ENCODE measurements around the gene MINDY4. TPM values are rescaled to one million over a fixed set of nuclear protein-coding genes. Genes with fewer than 3 reads are reported as not detected.

The MINDY4 gene
- total and polyA plus RNA-seq, 2 of the 13 experiments (the other 11 are each of a cell fraction or from before 2014, with no cell fraction given) = not detected

DNA sequence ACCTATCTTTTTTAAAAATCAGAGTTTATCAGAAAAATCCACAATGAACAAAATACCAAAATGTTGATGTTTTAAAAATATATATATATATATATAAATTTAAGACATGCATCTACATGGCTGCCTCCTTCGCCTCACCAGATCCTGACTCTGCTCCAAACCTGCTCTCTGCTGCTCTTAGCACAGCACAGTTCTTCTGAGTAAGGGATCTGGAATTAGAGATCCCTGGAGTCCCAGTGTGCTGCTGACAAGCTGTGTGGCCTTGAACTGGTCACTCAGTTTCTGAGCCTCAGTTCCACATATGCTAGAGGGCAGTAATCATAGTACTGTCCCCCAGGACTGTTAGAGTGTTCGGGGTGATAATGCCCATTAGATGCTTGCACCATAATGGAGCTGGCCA lies 87.4 kb downstream of the MINDY4 start:
- no peak overlapping the region for H3K4me2 ChIP-seq (ENCODE audit: low read depth, low read length)
- no peaks in the 10 kb centered on the region for H3K4me1 ChIP-seq (ENCODE audit: insufficient read depth, low read length)
- DNase-seq (ENCODE audit: low spot score) = no peak
- in situ Hi-C loops (cut with HindIII; ENCODE audit: extremely low pct_ligation_motif_present, low pct_unique_long_range_greater_than_20kb) = no loop called here
- WGBS (ENCODE audit: low lambda C conversion rate) = 19% methylated on average over 1 of the region's 2 CpGs
- no peaks in the 10 kb centered on the region for H3K9me3 ChIP-seq (ENCODE audit: low read length)
- no TSS peak for BruUV-seq (replicated peaks)
- no peak overlapping the region for H2AFZ ChIP-seq (ENCODE audit: low read length)
- no peak for FAIRE-seq
- H3K27me3 ChIP-seq (ENCODE audit: control insufficient read depth in 1 of 2, insufficient read depth in 2 of 2, low read length in 2 of 2) = peaks cover 0 to 2% of the 10 kb centered on the region in 2 experiments; a peak in 2 of 5 replicates
- no peaks in the 10 kb centered on the region for H3K79me2 ChIP-seq (ENCODE audit: insufficient read depth, low read length)
- no peak overlapping the region for H3K4me3 ChIP-seq (replicated peaks in 1 of 3; ENCODE audit: insufficient read depth in 1 of 3, low read depth in 2 of 3, low read length in 3 of 3)
- no peak for ATAC-seq
- no peaks in the 10 kb centered on the region for H4K20me1 ChIP-seq (ENCODE audit: insufficient read depth, low read length)
- H3K9ac ChIP-seq (ENCODE audit: insufficient read depth, low read depth, low read length) = no peak overlapping the region
- H3K36me3 ChIP-seq (replicated peaks in 1 of 2; ENCODE audit: control insufficient read depth in 1 of 2, insufficient read depth in 2 of 2, low read length in 2 of 2) = no peaks in the 10 kb centered on the region
- H3K27ac ChIP-seq (ENCODE audit: extremely low read length, insufficient read depth, low read length) = no peak overlapping the region
- ChIA-PET CTCF (ENCODE audit: low intra/inter-chr PET ratio, low total read pairs) (no interaction called here), POLR2A (no interaction called here)
- intact Hi-C loops (cut with micrococcal nuclease; ENCODE audit: unreplicated experiment) = no loop called here
- TF ChIP-seq, protein P1, sequence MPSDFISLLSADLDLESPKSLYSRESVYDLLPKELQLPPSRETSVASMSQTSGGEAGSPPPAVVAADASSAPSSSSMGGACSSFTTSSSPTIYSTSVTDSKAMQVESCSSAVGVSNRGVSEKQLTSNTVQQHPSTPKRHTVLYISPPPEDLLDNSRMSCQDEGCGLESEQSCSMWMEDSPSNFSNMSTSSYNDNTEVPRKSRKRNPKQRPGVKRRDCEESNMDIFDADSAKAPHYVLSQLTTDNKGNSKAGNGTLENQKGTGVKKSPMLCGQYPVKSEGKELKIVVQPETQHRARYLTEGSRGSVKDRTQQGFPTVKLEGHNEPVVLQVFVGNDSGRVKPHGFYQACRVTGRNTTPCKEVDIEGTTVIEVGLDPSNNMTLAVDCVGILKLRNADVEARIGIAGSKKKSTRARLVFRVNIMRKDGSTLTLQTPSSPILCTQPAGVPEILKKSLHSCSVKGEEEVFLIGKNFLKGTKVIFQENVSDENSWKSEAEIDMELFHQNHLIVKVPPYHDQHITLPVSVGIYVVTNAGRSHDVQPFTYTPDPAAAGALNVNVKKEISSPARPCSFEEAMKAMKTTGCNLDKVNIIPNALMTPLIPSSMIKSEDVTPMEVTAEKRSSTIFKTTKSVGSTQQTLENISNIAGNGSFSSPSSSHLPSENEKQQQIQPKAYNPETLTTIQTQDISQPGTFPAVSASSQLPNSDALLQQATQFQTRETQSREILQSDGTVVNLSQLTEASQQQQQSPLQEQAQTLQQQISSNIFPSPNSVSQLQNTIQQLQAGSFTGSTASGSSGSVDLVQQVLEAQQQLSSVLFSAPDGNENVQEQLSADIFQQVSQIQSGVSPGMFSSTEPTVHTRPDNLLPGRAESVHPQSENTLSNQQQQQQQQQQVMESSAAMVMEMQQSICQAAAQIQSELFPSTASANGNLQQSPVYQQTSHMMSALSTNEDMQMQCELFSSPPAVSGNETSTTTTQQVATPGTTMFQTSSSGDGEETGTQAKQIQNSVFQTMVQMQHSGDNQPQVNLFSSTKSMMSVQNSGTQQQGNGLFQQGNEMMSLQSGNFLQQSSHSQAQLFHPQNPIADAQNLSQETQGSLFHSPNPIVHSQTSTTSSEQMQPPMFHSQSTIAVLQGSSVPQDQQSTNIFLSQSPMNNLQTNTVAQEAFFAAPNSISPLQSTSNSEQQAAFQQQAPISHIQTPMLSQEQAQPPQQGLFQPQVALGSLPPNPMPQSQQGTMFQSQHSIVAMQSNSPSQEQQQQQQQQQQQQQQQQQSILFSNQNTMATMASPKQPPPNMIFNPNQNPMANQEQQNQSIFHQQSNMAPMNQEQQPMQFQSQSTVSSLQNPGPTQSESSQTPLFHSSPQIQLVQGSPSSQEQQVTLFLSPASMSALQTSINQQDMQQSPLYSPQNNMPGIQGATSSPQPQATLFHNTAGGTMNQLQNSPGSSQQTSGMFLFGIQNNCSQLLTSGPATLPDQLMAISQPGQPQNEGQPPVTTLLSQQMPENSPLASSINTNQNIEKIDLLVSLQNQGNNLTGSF (CRISPR knock-in tag; IDR thresholded peaks at IDR 0.05) = no peak
- TF ChIP-seq TCF7 (IDR thresholded peaks at IDR 0.05; ENCODE audit: low read depth) (no peak), ZFP37 (CRISPR knock-in tag; IDR thresholded peaks at IDR 0.05; ENCODE audit: borderline replicate concordance) (no peak), ZFP36L1 (CRISPR knock-in tag; IDR thresholded peaks at IDR 0.05) (no peak), ZNF614 (CRISPR knock-in tag; IDR thresholded peaks at IDR 0.05; ENCODE audit: borderline replicate concordance) (no peak), CBX1 (IDR thresholded peaks at IDR 0.05; ENCODE audit: low read depth) (no peak), ZNF256 (CRISPR knock-in tag; conservative IDR thresholded peaks at IDR 0.05) (no peak)
- TF ChIP-seq, protein P2, sequence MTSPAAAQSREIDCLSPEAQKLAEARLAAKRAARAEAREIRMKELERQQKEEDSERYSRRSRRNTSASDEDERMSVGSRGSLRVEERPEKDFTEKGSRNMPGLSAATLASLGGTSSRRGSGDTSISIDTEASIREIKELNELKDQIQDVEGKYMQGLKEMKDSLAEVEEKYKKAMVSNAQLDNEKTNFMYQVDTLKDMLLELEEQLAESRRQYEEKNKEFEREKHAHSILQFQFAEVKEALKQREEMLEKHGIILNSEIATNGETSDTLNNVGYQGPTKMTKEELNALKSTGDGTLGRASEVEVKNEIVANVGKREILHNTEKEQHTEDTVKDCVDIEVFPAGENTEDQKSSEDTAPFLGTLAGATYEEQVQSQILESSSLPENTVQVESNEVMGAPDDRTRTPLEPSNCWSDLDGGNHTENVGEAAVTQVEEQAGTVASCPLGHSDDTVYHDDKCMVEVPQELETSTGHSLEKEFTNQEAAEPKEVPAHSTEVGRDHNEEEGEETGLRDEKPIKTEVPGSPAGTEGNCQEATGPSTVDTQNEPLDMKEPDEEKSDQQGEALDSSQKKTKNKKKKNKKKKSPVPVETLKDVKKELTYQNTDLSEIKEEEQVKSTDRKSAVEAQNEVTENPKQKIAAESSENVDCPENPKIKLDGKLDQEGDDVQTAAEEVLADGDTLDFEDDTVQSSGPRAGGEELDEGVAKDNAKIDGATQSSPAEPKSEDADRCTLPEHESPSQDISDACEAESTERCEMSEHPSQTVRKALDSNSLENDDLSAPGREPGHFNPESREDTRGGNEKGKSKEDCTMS (CRISPR knock-in tag; conservative IDR thresholded peaks at IDR 0.05) = no peak
- TF ChIP-seq, protein P3, sequence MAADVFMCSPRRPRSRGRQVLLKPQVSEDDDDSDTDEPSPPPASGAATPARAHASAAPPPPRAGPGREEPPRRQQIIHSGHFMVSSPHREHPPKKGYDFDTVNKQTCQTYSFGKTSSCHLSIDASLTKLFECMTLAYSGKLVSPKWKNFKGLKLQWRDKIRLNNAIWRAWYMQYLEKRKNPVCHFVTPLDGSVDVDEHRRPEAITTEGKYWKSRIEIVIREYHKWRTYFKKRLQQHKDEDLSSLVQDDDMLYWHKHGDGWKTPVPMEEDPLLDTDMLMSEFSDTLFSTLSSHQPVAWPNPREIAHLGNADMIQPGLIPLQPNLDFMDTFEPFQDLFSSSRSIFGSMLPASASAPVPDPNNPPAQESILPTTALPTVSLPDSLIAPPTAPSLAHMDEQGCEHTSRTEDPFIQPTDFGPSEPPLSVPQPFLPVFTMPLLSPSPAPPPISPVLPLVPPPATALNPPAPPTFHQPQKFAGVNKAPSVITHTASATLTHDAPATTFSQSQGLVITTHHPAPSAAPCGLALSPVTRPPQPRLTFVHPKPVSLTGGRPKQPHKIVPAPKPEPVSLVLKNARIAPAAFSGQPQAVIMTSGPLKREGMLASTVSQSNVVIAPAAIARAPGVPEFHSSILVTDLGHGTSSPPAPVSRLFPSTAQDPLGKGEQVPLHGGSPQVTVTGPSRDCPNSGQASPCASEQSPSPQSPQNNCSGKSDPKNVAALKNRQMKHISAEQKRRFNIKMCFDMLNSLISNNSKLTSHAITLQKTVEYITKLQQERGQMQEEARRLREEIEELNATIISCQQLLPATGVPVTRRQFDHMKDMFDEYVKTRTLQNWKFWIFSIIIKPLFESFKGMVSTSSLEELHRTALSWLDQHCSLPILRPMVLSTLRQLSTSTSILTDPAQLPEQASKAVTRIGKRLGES (CRISPR knock-in tag; IDR thresholded peaks at IDR 0.05; ENCODE audit: borderline replicate concordance) = no peak

All from HepG2 (cell line).